AG09309 (cell line): ENCODE data around the gene KCNH2.

Experiments
- DNase-seq: peaks from one replicate; pipeline ENCODE4 v3.0.0-alpha.2; 2010; ENCODE audit warnings: low read depth
- H3K4me3 ChIP-seq: 2 replicates; pipeline ENCODE4 v1.5.1; 2011; ENCODE audit warnings: mild to moderate bottlenecking, low read depth, low read length, moderate library complexity; ENCODE audit not compliant: control insufficient read depth
- TF ChIP-seq, protein P1 (sequence below): IDR thresholded peaks from 2 replicates; pipeline ENCODE4 v1.5.1; 2011; ENCODE audit warnings: mild to moderate bottlenecking, low read depth, low read length, inconsistent platforms; ENCODE audit not compliant: insufficient read depth, control insufficient read depth; ENCODE audit errors: missing control alignments

Gene KCNH2

DNA sequence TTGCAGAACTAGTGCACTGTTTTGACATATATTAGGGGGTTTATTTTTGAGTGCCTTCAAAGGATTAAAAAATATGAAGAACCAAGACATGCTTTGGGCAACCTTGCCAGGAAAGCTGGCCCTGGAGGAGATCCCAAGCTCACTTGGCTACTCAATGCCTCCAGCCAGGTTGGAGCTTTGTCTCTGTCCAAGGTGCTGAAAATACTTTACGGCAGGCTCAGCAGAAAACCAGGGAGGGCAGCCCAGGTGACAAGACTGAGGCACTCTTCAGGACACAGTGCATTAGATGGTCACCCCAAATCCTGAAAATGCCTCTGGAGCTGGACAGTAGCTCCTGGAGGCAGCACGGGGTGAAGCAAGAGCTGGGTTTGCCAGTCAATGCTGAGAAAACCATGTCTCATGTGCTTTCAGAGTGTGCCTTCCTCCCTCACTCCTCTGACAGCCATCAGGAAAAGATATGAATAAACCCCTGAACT is 5.8 kb upstream of the KCNH2 start:
- no peak overlapping the region for H3K4me3 ChIP-seq
- DNase-seq: no peak
- TF ChIP-seq, protein P1, sequence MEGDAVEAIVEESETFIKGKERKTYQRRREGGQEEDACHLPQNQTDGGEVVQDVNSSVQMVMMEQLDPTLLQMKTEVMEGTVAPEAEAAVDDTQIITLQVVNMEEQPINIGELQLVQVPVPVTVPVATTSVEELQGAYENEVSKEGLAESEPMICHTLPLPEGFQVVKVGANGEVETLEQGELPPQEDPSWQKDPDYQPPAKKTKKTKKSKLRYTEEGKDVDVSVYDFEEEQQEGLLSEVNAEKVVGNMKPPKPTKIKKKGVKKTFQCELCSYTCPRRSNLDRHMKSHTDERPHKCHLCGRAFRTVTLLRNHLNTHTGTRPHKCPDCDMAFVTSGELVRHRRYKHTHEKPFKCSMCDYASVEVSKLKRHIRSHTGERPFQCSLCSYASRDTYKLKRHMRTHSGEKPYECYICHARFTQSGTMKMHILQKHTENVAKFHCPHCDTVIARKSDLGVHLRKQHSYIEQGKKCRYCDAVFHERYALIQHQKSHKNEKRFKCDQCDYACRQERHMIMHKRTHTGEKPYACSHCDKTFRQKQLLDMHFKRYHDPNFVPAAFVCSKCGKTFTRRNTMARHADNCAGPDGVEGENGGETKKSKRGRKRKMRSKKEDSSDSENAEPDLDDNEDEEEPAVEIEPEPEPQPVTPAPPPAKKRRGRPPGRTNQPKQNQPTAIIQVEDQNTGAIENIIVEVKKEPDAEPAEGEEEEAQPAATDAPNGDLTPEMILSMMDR: no peak

DNA sequence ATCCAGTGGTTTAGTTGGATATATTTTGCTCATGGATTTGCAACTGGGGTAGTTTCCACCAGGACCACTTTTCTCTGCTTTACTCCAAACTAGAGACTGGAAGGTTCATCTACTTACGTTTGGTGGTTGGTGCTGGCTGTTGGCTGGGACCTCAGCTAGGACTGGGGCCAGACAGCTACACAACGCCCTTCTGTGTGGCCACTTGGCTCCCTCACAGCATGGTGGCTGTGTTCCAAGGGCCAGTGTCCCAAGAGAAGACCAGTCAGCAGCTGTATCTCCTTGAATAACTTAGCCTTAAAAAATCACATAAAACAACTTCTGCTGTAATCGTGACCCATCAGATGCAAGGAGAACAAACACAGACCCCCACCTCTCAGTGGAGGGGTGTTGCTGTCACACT is 4.2 kb upstream of the KCNH2 start:
- no peak overlapping the region for H3K4me3 ChIP-seq
- DNase-seq: no peak
- TF ChIP-seq, protein P1: no peak

DNA sequence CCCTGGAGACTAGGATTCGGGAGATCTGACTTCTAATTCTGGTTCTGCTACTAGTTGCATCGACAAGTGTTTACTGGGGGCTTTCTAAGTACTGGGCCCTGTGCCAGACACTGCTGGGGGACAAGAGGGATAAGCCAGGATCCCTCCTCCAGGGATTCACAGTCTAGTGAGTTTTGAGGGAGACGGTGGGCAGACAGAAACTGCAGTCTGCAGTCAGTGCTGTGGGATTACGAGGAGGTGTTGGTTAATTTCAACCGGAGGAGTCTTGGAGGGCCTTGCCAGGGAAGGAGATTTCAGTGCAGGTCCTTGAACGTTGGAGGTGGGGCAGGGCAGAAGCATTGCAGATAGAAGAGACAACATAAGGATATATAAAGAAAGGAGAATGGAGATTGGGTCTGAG is 3.5 kb upstream of the KCNH2 start:
- DNase-seq: no peak
- no peak overlapping the region for H3K4me3 ChIP-seq
- TF ChIP-seq, protein P1: no peak

DNA sequence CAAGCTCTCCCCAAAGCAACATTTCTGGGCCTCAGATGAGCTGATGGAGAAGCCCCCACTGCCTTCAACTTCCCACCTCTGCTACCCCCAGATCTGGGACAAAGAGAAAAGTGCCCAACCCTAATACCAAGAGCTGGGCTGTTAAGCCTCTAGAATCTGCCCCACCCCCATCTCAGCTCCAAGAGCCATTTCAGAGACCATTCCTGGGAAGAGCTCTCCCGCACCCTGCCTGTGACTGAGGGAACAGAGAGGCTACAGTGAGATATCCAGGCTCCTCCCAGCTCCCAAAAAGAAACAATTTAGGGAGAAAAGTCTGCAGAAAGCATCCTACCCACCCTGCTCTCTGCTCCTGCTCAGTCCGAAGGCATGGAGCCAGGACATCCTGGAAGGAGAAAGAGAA is 2.5 kb upstream of the KCNH2 start:
- TF ChIP-seq, protein P1: no peak
- DNase-seq: no peak
- H3K4me3 ChIP-seq: no peak overlapping the region

DNA sequence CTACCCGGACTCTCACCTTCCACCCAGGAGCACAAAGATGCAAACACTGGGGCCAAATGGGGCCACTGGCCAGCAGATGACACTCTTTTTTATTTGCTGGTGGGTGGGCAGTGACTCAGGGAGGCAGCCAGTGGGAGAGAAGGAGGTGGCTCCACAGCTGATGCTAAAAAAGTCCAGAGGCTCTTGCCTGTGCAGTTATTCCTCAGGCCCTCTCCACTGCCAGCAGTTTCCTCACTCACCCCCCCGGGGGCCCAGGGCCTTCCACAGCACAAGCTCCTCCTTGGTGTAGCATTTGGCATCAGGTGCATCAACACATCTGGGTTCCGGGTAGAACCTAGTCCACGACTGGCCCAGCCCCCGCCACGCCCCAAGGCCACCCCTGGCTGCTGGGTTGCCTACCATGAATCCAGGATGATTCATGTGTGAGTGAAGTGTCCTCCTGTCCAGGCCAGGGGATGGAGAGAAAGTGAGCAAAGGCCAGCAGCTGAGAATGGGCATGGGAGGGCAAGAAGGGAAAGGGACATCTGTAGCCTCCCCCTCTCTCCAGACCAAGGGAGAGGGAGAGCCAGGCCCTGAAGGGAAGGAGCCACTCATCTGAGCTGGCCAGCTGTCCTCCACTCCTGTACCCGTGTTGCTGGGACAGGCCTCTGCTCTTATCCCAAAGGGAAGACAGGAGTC is 1.7 kb upstream of the KCNH2 start:
- TF ChIP-seq, protein P1: no peak
- DNase-seq: no peak
- no peak overlapping the region for H3K4me3 ChIP-seq

DNA sequence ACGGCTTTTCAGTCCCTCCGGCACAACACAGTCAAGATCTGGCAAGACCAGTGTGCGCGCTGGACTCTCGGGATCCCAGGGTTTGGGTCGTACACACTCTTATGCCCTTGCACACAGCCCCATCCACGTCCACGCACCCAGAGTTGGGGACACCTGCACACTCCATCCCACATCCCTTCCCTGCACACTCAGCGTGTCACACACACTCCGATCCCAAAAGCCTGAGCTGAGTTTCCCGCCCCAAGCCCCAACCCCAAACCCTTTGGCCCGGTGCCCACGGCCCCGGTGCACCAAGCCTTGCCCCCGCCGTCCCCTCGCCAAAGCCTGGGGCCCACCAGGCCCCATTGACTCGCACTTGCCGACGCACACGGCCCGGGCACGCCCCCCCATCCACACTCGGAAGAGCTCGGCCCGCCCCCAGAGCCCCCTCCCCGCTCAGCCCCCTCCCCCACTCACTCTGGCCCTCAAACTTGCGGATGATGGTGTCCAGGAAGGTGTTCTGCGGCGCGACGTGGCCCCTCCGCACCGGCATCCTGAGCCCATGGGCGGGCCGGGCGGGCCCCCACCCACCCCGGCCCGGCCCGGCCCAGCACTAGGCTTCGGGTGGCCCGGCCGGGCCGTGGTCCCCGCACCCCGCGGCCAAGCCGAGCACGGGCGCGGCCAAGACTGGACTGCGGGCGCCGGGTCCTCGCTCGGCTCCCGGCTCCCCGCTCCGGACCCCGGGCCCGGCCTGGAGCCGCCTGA is 567 bp downstream of the KCNH2 start:
- TF ChIP-seq, protein P1: no peak
- no peak for DNase-seq
- H3K4me3 ChIP-seq: no peak overlapping the region
